Measurements from ENCODE around the gene TMEM132C.
"Not testable (repeated sequence)": the region's sequence is repeated elsewhere in the genome, so short reads cannot be mapped to it uniquely, and the experiment has no call there.

TMEM132C gene

GRCh38 chr12:128267131-128267622 is at the start of gene TMEM132C:
TMEM132C (plus strand) TSS chr12:128267170; CDS start chr12:128267403, 233 bp downstream.
- no peak for DNase-seq (ENCODE audit: low read depth)

GRCh38 chr12:128224226-128224625 is 42.7 kb upstream of the TMEM132C start:
- no peak for DNase-seq (ENCODE audit: low read depth)

DNA sequence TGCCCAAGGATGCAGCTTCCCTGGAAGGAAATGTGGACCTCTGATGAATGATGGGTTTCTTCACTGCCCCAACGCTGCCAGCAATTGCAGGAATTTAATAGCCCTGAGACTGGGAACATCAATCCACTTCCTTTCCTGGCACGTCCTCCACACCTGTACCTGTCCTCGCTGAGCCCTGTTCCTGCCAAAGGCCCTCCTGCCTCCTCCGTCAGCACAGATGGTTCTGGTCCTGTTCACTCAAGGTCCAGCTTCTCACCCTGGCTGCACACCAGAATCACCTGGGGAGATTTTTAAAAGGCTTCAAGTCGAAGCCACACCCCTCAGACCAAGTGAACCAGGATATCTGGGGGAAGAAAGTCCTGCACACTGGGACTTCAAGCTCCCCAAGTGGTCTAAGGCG is 38.4 kb upstream of the TMEM132C start:
- DNase-seq (ENCODE audit: low read depth), result no peak

DNA sequence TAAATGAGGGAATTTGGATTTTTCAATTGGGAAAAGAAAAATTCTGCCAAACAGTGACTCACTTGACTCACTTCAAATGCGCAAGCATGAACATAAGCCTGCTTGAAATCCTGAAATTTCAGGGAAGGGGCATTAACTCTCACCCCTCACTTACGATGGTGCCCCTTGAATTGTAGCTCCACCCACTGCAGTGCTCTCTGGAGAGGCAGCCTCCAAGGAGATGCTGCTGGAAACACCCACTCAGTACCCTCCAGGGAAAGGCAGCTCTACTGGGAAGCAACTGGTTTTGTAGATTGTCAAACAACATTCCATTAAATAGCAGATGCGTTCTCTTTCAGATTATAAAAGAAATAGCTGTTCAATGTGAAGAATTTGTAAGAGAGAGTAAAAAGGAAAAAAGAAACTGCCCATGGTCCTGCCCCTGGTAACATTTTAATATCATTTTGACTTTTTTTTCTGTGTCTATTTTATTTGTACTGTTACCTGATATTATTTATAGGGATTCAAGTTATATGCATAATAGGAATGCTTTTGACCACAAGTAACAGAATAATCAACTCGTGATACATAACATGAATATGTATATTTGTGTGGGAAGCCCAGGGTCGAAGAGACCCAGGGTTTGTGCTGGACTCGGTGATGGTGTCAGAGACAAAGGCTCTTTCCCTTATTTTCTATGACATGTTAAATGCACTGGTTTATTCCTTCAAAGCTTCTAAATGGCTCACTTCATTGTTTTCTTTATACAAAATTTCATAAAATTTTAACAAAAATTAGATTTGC is 31.1 kb upstream of the TMEM132C start:
- DNase-seq (ENCODE audit: low read depth), result no peak

GRCh38 chr12:128236525-128236924 is 30.4 kb upstream of the TMEM132C start:
- DNase-seq (ENCODE audit: low read depth), result no peak

DNA sequence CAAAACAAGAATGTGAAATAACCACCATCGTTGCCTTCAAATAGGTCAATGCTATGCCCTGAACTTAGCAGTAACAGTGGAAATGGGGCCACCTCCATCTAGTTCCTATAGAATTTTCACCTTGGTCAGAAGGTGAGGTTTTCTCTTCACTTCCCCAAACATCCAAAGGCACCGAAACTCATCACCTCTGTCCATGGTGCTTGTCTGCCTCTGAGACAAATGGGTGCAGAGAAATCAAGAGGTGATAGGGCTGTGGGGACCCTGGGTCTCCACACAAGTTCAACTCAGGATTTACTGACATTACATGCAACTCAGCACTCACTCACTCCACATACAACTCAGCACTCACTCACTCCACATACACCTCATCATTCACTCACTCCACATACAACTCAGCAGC is 26.2 kb upstream of the TMEM132C start:
- no peak for DNase-seq (ENCODE audit: low read depth)

DNA sequence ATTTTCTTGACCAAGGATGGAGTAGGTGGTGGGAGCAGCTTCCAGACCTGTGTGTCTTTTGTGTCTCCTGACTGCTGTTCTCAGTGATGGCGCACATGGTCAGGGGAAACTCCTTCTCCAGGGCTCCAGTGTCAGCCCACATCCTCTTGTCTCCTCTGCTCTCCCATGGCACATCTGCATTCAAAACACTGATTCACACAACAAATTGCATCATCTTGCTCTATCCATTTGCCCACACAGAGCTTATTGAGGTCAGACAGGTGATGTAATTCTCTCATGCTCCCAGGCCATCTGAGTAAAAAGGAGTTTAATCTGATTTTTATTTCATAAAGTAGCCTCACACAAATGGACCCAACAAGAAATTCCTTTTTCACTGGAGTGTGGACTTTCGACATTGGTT is 21.8 kb upstream of the TMEM132C start:
- no peak for DNase-seq (ENCODE audit: low read depth)

GRCh38 chr12:128245905-128246304 is 21.1 kb upstream of the TMEM132C start:
- DNase-seq (ENCODE audit: low read depth), result no peak

GRCh38 chr12:128250096-128250495 is 16.9 kb upstream of the TMEM132C start:
- no peak for DNase-seq (ENCODE audit: low read depth)

- DNase-seq (ENCODE audit: low read depth), result not testable (repeated sequence)
These were observed 13.1 kb upstream of the TMEM132C start for GRCh38 chr12:128253829-128254228.

DNA sequence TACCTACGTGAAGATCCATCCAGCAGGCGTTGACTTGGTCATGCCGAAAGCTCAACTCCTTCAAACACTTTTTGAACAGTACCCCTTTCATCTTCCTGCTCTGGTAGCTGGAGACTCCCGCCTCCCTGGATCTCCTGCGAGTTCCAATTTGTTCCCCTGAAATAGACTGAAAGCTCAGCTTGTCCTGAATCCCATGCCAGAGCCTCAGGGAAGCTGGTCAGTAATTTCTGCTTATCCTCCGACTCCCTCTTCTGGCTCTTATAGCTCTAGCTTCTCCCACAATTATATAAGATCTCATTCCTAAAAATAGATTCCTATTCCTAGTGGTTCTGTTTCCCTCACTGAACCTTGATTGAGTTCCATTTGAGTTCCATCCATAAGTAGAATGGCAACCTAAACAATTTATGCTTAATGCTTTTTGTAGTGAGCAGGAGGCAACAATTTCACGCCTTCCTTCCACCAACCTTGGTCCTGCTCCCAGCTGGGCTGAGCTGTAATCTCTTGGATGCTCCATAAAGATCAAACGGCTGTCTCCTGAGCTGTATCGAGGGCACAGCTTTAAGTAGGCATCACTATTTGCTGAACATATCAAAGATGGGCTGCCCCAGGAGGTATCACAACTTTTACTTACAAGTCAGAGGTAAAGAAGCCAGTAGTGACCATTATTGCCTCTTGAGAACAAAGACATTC is 8.0 kb upstream of the TMEM132C start:
- no peak for DNase-seq (ENCODE audit: low read depth)

- no peak for DNase-seq (ENCODE audit: low read depth)
These were observed 7.4 kb upstream of the TMEM132C start for GRCh38 chr12:128259556-128260070.

DNA sequence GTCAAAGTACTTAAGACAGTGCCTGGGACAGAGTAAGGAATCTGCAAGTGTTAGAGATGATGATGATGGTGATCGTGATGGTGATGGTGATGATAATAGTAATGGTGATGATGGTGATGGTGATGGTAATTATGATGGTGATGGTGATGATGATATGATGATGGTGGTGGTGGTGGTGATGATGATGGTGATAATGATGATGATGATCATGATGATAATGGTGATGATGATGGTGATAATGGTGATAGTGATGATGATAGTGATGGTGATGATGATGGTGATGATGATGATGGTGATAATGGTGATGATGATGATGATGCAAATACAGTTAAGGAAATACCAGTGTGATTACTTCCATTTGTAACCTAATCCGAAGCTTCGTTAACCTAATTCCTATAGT is 5.2 kb upstream of the TMEM132C start:
- DNase-seq (ENCODE audit: low read depth), result no peak

DNA sequence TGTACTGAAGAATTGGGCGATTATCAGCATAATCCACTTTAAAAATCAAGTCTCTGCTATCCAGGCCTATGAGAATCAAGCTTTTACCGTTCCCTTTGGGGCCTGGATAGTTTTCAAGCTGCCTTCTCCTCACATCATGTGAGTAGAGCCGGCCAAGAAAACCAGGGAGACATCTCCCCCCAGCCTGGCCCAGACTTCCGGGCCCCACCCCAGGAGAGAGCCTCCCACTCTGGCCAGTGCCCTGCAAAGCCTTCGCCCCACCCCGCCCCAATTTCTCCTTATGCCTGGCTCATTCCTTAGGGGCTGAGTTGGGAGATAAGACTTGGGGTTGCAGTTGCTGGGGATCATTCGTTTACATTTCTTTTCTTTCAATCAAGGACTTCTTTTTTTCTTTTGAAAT is 1.4 kb upstream of the TMEM132C start:
- no peak for DNase-seq (ENCODE audit: low read depth)

GRCh38 chr12:128266086-128266485 is 884 bp upstream of the TMEM132C start:
- no peak for DNase-seq (ENCODE audit: low read depth)

GRCh38 chr12:128266541-128267130 is 334 bp upstream of the TMEM132C start:
- DNase-seq (ENCODE audit: low read depth), result no peak

DNA sequence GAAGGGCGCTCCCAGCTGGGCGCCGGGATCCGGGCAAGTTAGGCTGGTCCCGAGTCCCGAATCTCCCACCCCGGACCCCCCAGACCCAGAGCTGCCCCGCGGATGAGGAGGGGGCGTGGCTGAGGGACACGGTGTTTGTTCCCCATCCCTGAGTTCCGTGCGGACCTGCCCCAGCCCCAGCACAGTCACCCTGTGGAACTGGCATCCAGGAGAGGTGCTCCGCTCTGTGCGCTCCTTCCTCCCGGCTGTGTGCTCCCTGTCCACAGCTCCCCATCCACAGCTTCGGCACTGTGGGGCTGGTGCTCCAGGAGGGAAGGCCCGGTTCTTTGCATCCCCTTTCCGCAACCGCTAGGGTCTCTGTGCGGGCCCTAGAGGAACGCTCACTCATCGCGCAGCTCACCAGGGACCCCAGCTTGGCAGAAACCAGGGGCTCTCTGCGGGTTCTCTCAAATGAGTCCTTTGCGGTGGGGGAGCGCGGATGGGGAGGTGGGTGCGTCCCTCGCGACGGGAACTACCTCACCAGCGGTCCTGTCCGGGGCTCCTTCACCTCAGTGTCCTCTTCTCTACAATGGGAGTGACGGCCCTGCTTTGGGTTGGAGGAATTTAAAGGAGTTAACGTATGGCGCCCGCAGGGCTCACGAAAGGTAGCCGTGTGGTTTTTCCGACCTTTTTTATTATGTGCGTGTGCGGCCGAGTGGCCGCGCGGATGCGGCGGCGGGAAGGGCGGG is 845 bp downstream of the TMEM132C start:
- no peak for DNase-seq (ENCODE audit: low read depth)

DNA sequence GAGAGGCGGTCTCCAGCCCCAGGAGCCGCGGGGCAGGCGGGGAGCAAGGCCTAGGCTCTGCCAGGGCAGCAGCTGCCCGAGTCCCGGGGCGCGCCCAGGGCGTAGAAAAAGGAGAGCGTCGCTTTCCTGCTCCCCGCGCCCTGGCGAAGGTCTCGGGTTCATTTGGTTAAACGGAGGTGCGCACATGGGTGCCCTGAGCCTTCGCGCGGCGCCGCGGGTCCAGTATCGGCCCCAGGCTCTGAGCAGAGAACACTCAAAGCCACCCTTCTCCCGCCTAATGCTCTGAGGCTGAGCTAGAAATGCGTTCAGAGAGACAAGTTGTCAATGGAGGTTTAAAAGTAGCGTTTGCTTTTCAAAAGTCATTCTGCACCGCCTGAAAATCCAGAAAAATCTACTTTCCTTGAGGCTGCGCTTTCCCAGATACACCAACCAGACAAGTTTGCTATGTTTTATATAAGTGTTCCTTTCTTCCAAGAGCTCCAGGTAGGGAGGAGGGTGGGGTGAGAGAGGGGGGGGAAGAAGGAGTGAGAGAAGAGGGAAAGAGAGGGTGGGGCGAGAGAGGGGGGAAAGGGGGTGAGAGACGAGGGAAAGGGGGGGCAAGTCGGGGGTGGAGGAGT is 1.5 kb downstream of the TMEM132C start:
- DNase-seq (ENCODE audit: low read depth), result no peak

- DNase-seq (ENCODE audit: low read depth), result no peak
These were observed 2.2 kb downstream of the TMEM132C start for GRCh38 chr12:128269181-128269591.

GRCh38 chr12:128276471-128276870 is 9.5 kb downstream of the TMEM132C start:
- no peak for DNase-seq (ENCODE audit: low read depth)

DNA sequence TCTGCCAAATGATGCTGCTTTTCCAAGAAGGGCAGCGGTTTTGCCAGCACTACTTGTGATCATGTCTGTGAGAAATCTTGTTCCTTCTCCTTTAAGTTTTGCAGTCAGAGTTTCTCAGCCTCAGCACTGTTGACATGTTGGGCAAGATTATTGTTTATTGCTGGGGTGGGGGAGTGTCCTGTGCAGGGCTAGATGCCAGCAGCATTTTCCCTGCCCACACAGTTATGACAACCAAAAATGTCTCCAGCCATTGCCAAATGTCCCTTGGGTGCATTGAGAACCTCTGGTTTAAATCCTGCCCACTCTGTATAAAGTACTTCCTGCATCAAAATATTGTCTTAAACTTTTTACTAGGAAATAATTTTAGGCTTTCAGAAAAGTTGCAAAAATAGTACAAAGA is 20.0 kb downstream of the TMEM132C start:
- DNase-seq (ENCODE audit: low read depth), result no peak

DNA sequence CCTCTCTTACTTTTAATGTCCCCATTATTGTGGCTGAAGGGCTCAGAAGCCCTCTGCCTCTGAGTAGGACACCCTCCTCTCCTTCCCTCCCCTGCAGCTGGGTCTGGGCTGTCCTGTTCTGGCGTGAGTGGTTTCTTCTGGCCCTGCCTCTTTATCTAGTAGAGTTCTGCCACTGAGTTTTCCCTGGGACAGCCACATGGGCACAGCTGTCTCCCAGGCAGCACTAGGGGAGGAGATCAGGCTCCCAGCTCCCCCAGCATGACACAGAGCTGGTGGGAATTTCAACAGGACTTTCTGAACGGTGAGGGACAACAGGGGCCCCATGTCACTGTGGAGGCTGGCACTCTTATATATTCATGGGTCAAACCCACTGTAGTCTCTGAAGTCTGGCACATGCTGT is 21.4 kb downstream of the TMEM132C start:
- DNase-seq (ENCODE audit: low read depth), result no peak

All from activated T-helper 9 cell treated with anti-CD3 and anti-CD28 coated beads, Interleukin-2, amount 50 U/mL, for 16 hours (primary cell).